Type B pancreatic cell (in vitro differentiated cells): ENCODE results near the gene PCNT. TPM values are rescaled to one million over a fixed set of nuclear protein-coding genes. Genes with fewer than 3 reads are reported as not detected.
"Not testable (repeated sequence)": the region's sequence is repeated elsewhere in the genome, so short reads cannot be mapped to it uniquely, and the experiment has no call there.

Experiments used
- DNase-seq: peaks from one replicate; pipeline ENCODE4 v3.0.0; 2021; ENCODE audit warnings: mixed read lengths; ENCODE audit not compliant: unreplicated experiment; ENCODE audit errors: extremely low spot score
- H3K27ac Mint-ChIP-seq: 2 replicates; pipeline ENCODE4 v1.8.0; 2021; ENCODE audit warnings: mild to moderate bottlenecking, mixed read lengths
- H3K27me3 Mint-ChIP-seq: 2 replicates; pipeline ENCODE4 v1.8.0; 2021; ENCODE audit warnings: mixed read lengths
- H3K36me3 Mint-ChIP-seq: 2 replicates; pipeline ENCODE4 v1.8.0; 2021; ENCODE audit warnings: mixed read lengths
- H3K4me1 Mint-ChIP-seq: one replicate; pipeline ENCODE4 v1.8.0; 2021; ENCODE audit warnings: mixed read lengths; ENCODE audit not compliant: unreplicated experiment
- H3K4me3 Mint-ChIP-seq: 2 replicates; pipeline ENCODE4 v1.8.0; 2021; ENCODE audit warnings: mild to moderate bottlenecking, mixed read lengths
- H3K9me3 Mint-ChIP-seq: 2 replicates; pipeline ENCODE4 v1.8.0; 2021; ENCODE audit warnings: mixed read lengths
- CTCF ChIP-seq: fragments of 200-600 bp; sonication (generic); conservative IDR thresholded peaks from 2 replicates; pipeline ENCODE4 v1.5.0; 2021; ENCODE audit warnings: antibody characterized with exemption, mild to moderate bottlenecking
- total RNA-seq: library from RNA; stranded (reverse); gene quantifications from 2 replicates; pipeline ENCODE4 v1.2.1, GENCODE V29; 2021; ENCODE audit warnings: low replicate concordance

The PCNT gene
- total RNA-seq, 1 donor from 2014 or later, result 50.3 TPM

GRCh38 chr21:46371204-46372013 lies 47.5 kb downstream of the PCNT start:
- Mint-ChIP-seq H3K4me3 (no peak overlapping the region), H3K9me3 (no peaks in the 10 kb centered on the region), H3K27ac (no peak overlapping the region), H3K36me3 (peaks cover 9% of the 10 kb centered on the region), H3K27me3 (no peaks in the 10 kb centered on the region), H3K4me1 (no peaks in the 10 kb centered on the region)
- DNase-seq, result no peak
- TF ChIP-seq CTCF, result no peak

- no peak for TF ChIP-seq CTCF
- H3K27ac Mint-ChIP-seq, result no peak overlapping the region
Observed at GRCh38 chr21:46372014-46372485, 48.1 kb downstream of the PCNT start.

GRCh38 chr21:46372947-46373346 lies 49.0 kb downstream of the PCNT start:
- not testable (repeated sequence) for H3K4me3 Mint-ChIP-seq, H3K27me3 Mint-ChIP-seq, H3K9me3 Mint-ChIP-seq, H3K27ac Mint-ChIP-seq, H3K4me1 Mint-ChIP-seq, DNase-seq
- H3K36me3 Mint-ChIP-seq, result peaks cover 12% of the 10 kb centered on the region

More at GRCh38 chr21:46372014-46372485, 48.1 kb downstream of the PCNT start:
- peaks cover 1% of the 10 kb centered on the region for H3K4me1 Mint-ChIP-seq
- no peaks in the 10 kb centered on the region for H3K27me3 Mint-ChIP-seq
- peaks cover 9% of the 10 kb centered on the region for H3K36me3 Mint-ChIP-seq
- no peak overlapping the region for H3K4me3 Mint-ChIP-seq
- no peaks in the 10 kb centered on the region for H3K9me3 Mint-ChIP-seq
- no peak for DNase-seq

- Mint-ChIP-seq H3K27ac (no peak overlapping the region), H3K4me1 (peaks cover 7% of the 10 kb centered on the region), H3K4me3 (no peak overlapping the region), H3K9me3 (peaks cover 5% of the 10 kb centered on the region), H3K36me3 (peaks cover 25% of the 10 kb centered on the region), H3K27me3 (no peaks in the 10 kb centered on the region)
- DNase-seq, result no peak
- TF ChIP-seq CTCF, result no peak
Observed at GRCh38 chr21:46374761-46375389, 50.9 kb downstream of the PCNT start.

- Mint-ChIP-seq H3K9me3 (peaks cover 5% of the 10 kb centered on the region), H3K27me3 (no peaks in the 10 kb centered on the region), H3K27ac (no peak overlapping the region), H3K4me1 (peaks cover 7% of the 10 kb centered on the region), H3K4me3 (no peak overlapping the region), H3K36me3 (peaks cover 25% of the 10 kb centered on the region)
- TF ChIP-seq CTCF, result no peak
- DNase-seq, result no peak
Observed at GRCh38 chr21:46375560-46376230, 51.7 kb downstream of the PCNT start.
